NT2/D1 (cell line): ENCODE data around the gene ST6GALNAC6.

Experiments
- DNase-seq: peaks from one replicate; pipeline ENCODE4 v3.0.0-alpha.2; 2011; ENCODE audit warnings: low read depth, low spot score
- H3K27me3 ChIP-seq: 2 replicates; pipeline ENCODE4 v1.6.0; 2011; ENCODE audit warnings: mild to moderate bottlenecking; ENCODE audit not compliant: insufficient read length, insufficient read depth
- H3K36me3 ChIP-seq: 2 replicates; pipeline ENCODE4 v1.6.1; 2011; ENCODE audit warnings: mild to moderate bottlenecking, low read length, mixed read lengths; ENCODE audit not compliant: insufficient read depth, insufficient read length
- H3K4me1 ChIP-seq: 2 replicates; pipeline ENCODE4 v1.5.1; 2011; ENCODE audit not compliant: insufficient read depth, insufficient read length
- H3K4me3 ChIP-seq: 2 replicates; pipeline ENCODE4 v1.5.1; 2011; ENCODE audit warnings: low read depth; ENCODE audit not compliant: insufficient read length
- H3K9ac ChIP-seq: 2 replicates; pipeline ENCODE4 v1.6.0; 2011; ENCODE audit warnings: low read depth; ENCODE audit not compliant: insufficient read length
- H3K9me3 ChIP-seq: 2 replicates; pipeline ENCODE4 v1.5.1; 2011; ENCODE audit warnings: mild to moderate bottlenecking, low read length; ENCODE audit not compliant: insufficient read depth
- SUZ12 ChIP-seq: IDR thresholded peaks from 2 replicates; pipeline ENCODE4 v1.6.1; 2011; ENCODE audit not compliant: insufficient read length, insufficient read depth; ENCODE audit errors: extremely low read depth
- YY1 ChIP-seq: IDR thresholded peaks from 2 replicates; pipeline ENCODE4 v1.6.1; 2011; ENCODE audit not compliant: insufficient read length, insufficient read depth
- ZNF274 ChIP-seq: IDR thresholded peaks from 2 replicates; pipeline ENCODE4 v1.6.1; 2011; ENCODE audit warnings: mild to moderate bottlenecking, low read depth, low read length

The ST6GALNAC6 gene

GRCh38 chr9:127918183-127919107 is 19.0 kb upstream of the ST6GALNAC6 start:
- Histone ChIP-seq H3K4me1 (peaks cover 17% of the 10 kb centered on the region), H3K4me3 (no peak overlapping the region), H3K9ac (peak overlapping the region; percentile 34), H3K27me3 (peaks cover 38% of the 10 kb centered on the region), H3K9me3 (no peaks in the 10 kb centered on the region), H3K36me3 (peaks cover 5% of the 10 kb centered on the region)
- TF ChIP-seq YY1 (no peak), ZNF274 (no peak), SUZ12 (no peak)
- DNase-seq = no peak

GRCh38 chr9:127917603-127918002 is 18.2 kb upstream of the ST6GALNAC6 start:
- Histone ChIP-seq H3K36me3 (peaks cover 10% of the 10 kb centered on the region), H3K9me3 (no peaks in the 10 kb centered on the region), H3K9ac (peak overlapping the region; percentile 44), H3K27me3 (peaks cover 33% of the 10 kb centered on the region), H3K4me3 (no peak overlapping the region), H3K4me1 (peaks cover 17% of the 10 kb centered on the region)
- DNase-seq = no peak
- TF ChIP-seq ZNF274 (no peak), YY1 (no peak), SUZ12 (no peak)

- no peaks in the 10 kb centered on the region for H3K9me3 ChIP-seq
- peak; percentile 80 for DNase-seq
- H3K36me3 ChIP-seq = peaks cover 16% of the 10 kb centered on the region
- H3K27me3 ChIP-seq = peaks cover 29% of the 10 kb centered on the region
- H3K4me3 ChIP-seq = peak within 1 kb of the TSS; percentile 58
- H3K9ac ChIP-seq = peak within 1 kb of the TSS; percentile 82
- TF ChIP-seq YY1 (no peak), ZNF274 (no peak), SUZ12 (no peak)
- peaks cover 17% of the 10 kb centered on the region for H3K4me1 ChIP-seq
These were observed 17.5 kb upstream of the ST6GALNAC6 start, which contains the start of gene ST6GALNAC4 for GRCh38 chr9:127916720-127917581. TSS of gene ST6GALNAC4 (minus strand) at chr9:127917041. CDS start at chr9:127916419, 622 bp downstream.

- TF ChIP-seq YY1 = no peak
- no peak for TF ChIP-seq SUZ12
- TF ChIP-seq ZNF274 = no peak
- peaks cover 18% of the 10 kb centered on the region for H3K4me1 ChIP-seq
- no peak for DNase-seq
- peak overlapping the region; percentile 58 for H3K4me3 ChIP-seq
- H3K9ac ChIP-seq = peak overlapping the region; percentile 82
- peaks cover 20% of the 10 kb centered on the region for H3K27me3 ChIP-seq
- H3K9me3 ChIP-seq = no peaks in the 10 kb centered on the region
- peaks cover 20% of the 10 kb centered on the region for H3K36me3 ChIP-seq
These were observed 16.7 kb upstream of the ST6GALNAC6 start for GRCh38 chr9:127915801-127916719.

GRCh38 chr9:127915325-127915752 is 15.9 kb upstream of the ST6GALNAC6 start:
- H3K36me3 ChIP-seq = peaks cover 23% of the 10 kb centered on the region
- H3K9ac ChIP-seq = no peak overlapping the region
- H3K9me3 ChIP-seq = no peaks in the 10 kb centered on the region
- TF ChIP-seq ZNF274 = no peak
- TF ChIP-seq YY1 = no peak
- TF ChIP-seq SUZ12 = no peak
- peaks cover 17% of the 10 kb centered on the region for H3K27me3 ChIP-seq
- DNase-seq = no peak
- H3K4me3 ChIP-seq = no peak overlapping the region
- H3K4me1 ChIP-seq = peaks cover 20% of the 10 kb centered on the region

- Histone ChIP-seq H3K36me3 (peaks cover 29% of the 10 kb centered on the region), H3K4me3 (no peak overlapping the region), H3K27me3 (peaks cover 17% of the 10 kb centered on the region), H3K4me1 (peaks cover 15% of the 10 kb centered on the region), H3K9ac (no peak overlapping the region), H3K9me3 (no peaks in the 10 kb centered on the region)
- TF ChIP-seq YY1 = no peak
- no peak for TF ChIP-seq ZNF274
- TF ChIP-seq SUZ12 = no peak
- no peak for DNase-seq
These were observed 14.3 kb upstream of the ST6GALNAC6 start for GRCh38 chr9:127913682-127914081.
